Sigmoid colon (tissue), 4 donors: ENCODE data around the gene CPLX4.

Source experiments
- POLR2AphosphoS5 ChIP-seq, 4 donors: sonication (generic); formaldehyde crosslinking; IDR thresholded peaks; one replicate each; pipeline ENCODE4 v1.6.1; 2017; ENCODE audit warnings: antibody characterized with exemption in 4 of 4
- TF ChIP-seq, protein P1 (sequence below), 4 experiments: fragments of 450-650 bp in 3 of 4; fragments of 200-600 bp in 1 of 4; IDR thresholded peaks; one replicate each; pipeline ENCODE4 v1.5.1; 2016 to 2019; ENCODE audit warnings: antibody characterized with exemption in 4 of 4, mild to moderate bottlenecking in 3 of 4, moderate library complexity in 2 of 4

DNA sequence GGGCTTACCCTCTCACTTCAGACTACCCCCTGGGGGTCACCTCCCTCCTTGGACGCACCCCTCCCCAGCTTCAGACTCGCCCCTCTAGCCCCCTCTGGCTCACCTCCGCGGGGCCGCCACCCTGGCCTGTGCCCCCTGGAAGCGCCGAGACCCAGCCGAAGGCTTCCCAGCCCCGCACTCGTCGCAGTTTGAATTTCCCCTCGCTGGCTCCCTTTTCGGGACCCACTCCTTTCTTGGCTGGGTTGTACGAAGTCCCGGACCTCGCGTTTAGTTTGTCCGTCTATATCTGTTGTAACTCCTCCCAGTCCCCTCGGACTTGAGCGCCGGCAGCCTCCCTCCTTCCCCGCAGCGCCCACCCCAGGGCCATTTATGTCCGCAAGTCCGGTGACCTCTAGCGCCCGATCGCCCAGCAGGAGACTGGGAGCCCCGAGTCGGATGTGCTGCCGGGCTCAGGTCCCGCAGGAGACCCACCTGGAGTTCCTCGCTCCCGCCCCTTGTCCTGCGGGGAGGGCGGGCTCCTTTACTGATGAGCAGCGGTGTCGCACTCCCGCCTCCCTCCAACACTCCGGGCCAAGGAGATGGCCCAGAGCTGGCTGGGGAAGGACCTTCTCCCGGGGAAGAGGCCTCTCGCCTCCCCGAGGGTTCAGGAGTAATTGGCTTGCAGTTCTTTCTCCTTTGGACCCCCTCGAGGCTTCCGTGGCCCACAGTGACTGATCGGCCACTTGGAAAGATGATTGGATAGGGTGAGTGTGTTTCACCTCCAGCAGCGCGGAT lies 44.5 kb downstream of the CPLX4 start:
- no peak for TF ChIP-seq POLR2AphosphoS5 (IDR thresholded peaks at IDR 0.05)
- TF ChIP-seq, protein P1, sequence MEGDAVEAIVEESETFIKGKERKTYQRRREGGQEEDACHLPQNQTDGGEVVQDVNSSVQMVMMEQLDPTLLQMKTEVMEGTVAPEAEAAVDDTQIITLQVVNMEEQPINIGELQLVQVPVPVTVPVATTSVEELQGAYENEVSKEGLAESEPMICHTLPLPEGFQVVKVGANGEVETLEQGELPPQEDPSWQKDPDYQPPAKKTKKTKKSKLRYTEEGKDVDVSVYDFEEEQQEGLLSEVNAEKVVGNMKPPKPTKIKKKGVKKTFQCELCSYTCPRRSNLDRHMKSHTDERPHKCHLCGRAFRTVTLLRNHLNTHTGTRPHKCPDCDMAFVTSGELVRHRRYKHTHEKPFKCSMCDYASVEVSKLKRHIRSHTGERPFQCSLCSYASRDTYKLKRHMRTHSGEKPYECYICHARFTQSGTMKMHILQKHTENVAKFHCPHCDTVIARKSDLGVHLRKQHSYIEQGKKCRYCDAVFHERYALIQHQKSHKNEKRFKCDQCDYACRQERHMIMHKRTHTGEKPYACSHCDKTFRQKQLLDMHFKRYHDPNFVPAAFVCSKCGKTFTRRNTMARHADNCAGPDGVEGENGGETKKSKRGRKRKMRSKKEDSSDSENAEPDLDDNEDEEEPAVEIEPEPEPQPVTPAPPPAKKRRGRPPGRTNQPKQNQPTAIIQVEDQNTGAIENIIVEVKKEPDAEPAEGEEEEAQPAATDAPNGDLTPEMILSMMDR (IDR thresholded peaks at IDR 0.05): no peak
